Small intestine (tissue), 7 donors: ENCODE results near the gene DACT1. TPM values are rescaled to one million over a fixed set of nuclear protein-coding genes. Genes with fewer than 3 reads are reported as not detected.

Experiments used
- DNase-seq, 2 donors: peaks; one replicate each; pipeline versions ENCODE4 v3.0.0 to v3.0.0-alpha.2; 2013
- FAIRE-seq: peaks from 2 replicates; lab custom pipeline; 2012; peaks lifted over from hg19 to GRCh38; lab: Jason Lieb, UNC
- H3K27ac ChIP-seq, 3 donors: one replicate each; pipeline ENCODE4 v1.5.1; 2013; ENCODE audit warnings: low read length in 2 of 3, mild to moderate bottlenecking in 2 of 3, control low read depth in 1 of 3, inconsistent platforms in 1 of 3, low read depth in 1 of 3, moderate library complexity in 1 of 3
- H3K27me3 ChIP-seq, 3 donors: one replicate each; pipeline ENCODE4 v1.6.1; 2013; ENCODE audit warnings: low read length in 3 of 3, inconsistent platforms in 1 of 3; ENCODE audit not compliant: control insufficient read depth in 3 of 3, insufficient read depth in 3 of 3
- H3K36me3 ChIP-seq, 3 donors: one replicate each; pipeline ENCODE4 v1.6.1; 2013; ENCODE audit warnings: low read length in 3 of 3, inconsistent platforms in 1 of 3, low read depth in 1 of 3, mild to moderate bottlenecking in 1 of 3, moderate library complexity in 1 of 3; ENCODE audit not compliant: control insufficient read depth in 3 of 3, insufficient read depth in 2 of 3
- H3K4me1 ChIP-seq, 3 donors: one replicate each; pipeline ENCODE4 v1.6.1; 2013; ENCODE audit warnings: low read length in 2 of 3, inconsistent platforms in 1 of 3, low read depth in 1 of 3, mild to moderate bottlenecking in 1 of 3, moderate library complexity in 1 of 3; ENCODE audit not compliant: control insufficient read depth in 3 of 3, insufficient read depth in 2 of 3
- H3K4me3 ChIP-seq, 3 donors: one replicate each; pipeline ENCODE4 v1.5.1; 2013; ENCODE audit warnings: low read length in 3 of 3, control low read depth in 1 of 3, inconsistent platforms in 1 of 3, low read depth in 1 of 3, mild to moderate bottlenecking in 1 of 3, moderate library complexity in 1 of 3
- H3K9me3 ChIP-seq, 2 donors: one replicate each; pipeline ENCODE4 v1.6.1; 2013; ENCODE audit warnings: low read depth in 1 of 2, low read length in 1 of 2; ENCODE audit not compliant: control insufficient read depth in 2 of 2, insufficient read depth in 1 of 2
- WGBS, 3 donors: extraction: QIAGEN DNeasy Blood & Tissue Kit; methylation state at CpG; one replicate each; pipeline ENCODE4 v1.1.7; 2013; 5-methylcytosine and 5-hydroxymethylcytosine counted together
- polyA plus RNA-seq, 4 donors: library from polyadenylated mRNA; stranded (reverse) in 3 of 4; unstranded in 1 of 4; fragments of 200-250 nt in 3 of 4; fragments of 120-200 nt in 1 of 4; gene quantifications; one replicate each; pipeline versions ENCODE4 v1.2.1 to v1.2.3, GENCODE V29; 2013
- donor health status: healthy with polysubstance abuse.
- donor health status: control.
- donor health status: control.
- donor health status: Bipolar disorder and iron deficiency.
- donor health status: healthy.

Gene DACT1
- polyA plus RNA-seq, 4 donors: 0.45 to 5.3 (median 3.2) TPM

GRCh38 chr14:58695514-58695913, 57.8 kb downstream of the DACT1 start:
- Histone ChIP-seq H3K4me3 (no peak overlapping the region), H3K27me3 (no peaks in the 10 kb centered on the region), H3K9me3 (peaks cover 0 to 3% of the 10 kb centered on the region in 2 donors), H3K27ac (no peak overlapping the region), H3K4me1 (peaks cover 0 to 5% (median 0%) of the 10 kb centered on the region in 3 donors), H3K36me3 (no peaks in the 10 kb centered on the region)
- WGBS, 3 donors: 89 to 100% (median 93%) methylated on average over 1 of the region's 1 CpG
- DNase-seq (no peak), FAIRE-seq (no peak)

DNA sequence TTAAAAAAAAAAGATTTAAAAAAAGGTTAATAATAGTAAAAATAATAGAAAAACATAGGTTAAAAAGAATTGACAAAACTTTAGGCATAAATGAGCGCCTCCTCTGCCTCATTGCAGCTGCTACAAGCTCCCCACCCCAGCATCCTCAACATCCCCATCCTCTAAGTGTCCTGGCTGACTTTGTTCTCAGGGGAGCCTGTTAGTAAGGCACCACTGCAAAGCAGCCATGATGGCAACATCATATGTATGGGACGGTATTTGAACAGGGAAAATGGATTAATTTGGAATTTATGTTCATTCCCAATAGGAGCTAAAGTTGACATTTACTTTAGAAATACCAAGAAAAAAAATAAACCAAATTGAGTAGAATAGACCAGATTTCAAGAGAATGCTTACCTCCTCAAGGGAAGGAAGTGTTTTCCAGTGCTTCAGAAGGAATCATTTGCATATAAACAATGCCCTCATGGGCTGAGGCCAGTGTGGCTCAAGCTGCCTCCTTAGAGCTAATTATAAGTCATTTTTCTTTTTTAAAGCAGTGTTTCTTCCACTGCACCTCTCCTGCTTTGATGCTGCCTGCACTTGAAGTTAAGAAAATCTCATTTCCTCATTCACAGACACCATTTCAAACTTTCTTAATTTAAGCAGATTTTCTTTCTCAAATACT, 59.6 kb downstream of the DACT1 start:
- H3K4me3 ChIP-seq: no peak overlapping the region
- no peaks in the 10 kb centered on the region for H3K9me3 ChIP-seq
- 86 to 96% (median 95%) methylated on average over 2 of the region's 2 CpGs for WGBS, 3 donors
- DNase-seq (no peak), FAIRE-seq (no peak)
- H3K36me3 ChIP-seq: no peaks in the 10 kb centered on the region
- H3K4me1 ChIP-seq: peaks cover 0 to 2% (median 0%) of the 10 kb centered on the region in 3 donors
- no peak overlapping the region for H3K27ac ChIP-seq
- no peaks in the 10 kb centered on the region for H3K27me3 ChIP-seq

Other genes starting within 250 kb of the DACT1 start
- under 1 TPM in 1 of 4 donors, not detected in 3; 0.38 TPM for gene TOMM20L, start 242.0 kb upstream of the DACT1 start, polyA plus RNA-seq
- 10 to 100 TPM; 25.3 to 70.3 (median 53.7) TPM for gene TIMM9, start 210.4 kb upstream of the DACT1 start, polyA plus RNA-seq
- 10 to 100 TPM in 1 of 4 donors, 1 to 10 TPM in 3; 2.7 to 12.3 (median 5.0) TPM for gene KIAA0586, start 210.2 kb upstream of the DACT1 start, polyA plus RNA-seq